ENCODE measurements around the gene CEACAM21.
"Not testable (repeated sequence)": the region's sequence is repeated elsewhere in the genome, so short reads cannot be mapped to it uniquely, and the experiment has no call there.

Gene CEACAM21

GRCh38 chr19:41577833-41578232 is 1.9 kb downstream of the CEACAM21 start:
- TF ChIP-seq CTCF (conservative IDR thresholded peaks at IDR 0.05; ENCODE audit: low read depth) = no peak
- ChIA-PET CTCF (interaction anchor here (0.6 to 1.3 kb wide), 3 partner anchors 14 to 984 kb away, joined by 3 to 4 read pairs (median 3); no protein-coding TSS in a partner anchor), POLR2A (ENCODE audit: low non-redundant PET) (no interaction called here)
- no peak overlapping the region for H3K27ac ChIP-seq
- DNase-seq (ENCODE audit: low spot score) = no peak

GRCh38 chr19:41578886-41579285 is 2.9 kb downstream of the CEACAM21 start:
- H3K27ac ChIP-seq = no peak overlapping the region
- CTCF ChIA-PET = interaction anchor here (0.8 to 1.1 kb wide), 2 partner anchors 8 to 129 kb away, joined by 3 to 4 read pairs; no protein-coding TSS in a partner anchor
- POLR2A ChIA-PET (ENCODE audit: low non-redundant PET) = no interaction called here
- no peak for TF ChIP-seq CTCF (conservative IDR thresholded peaks at IDR 0.05; ENCODE audit: low read depth)
- DNase-seq (ENCODE audit: low spot score) = no peak

- POLR2A ChIA-PET (ENCODE audit: low non-redundant PET); CTCF ChIA-PET; DNase-seq (ENCODE audit: low spot score); H3K27ac ChIP-seq: not testable (repeated sequence)
These were observed 5.1 kb downstream of the CEACAM21 start for GRCh38 chr19:41581068-41581467.

GRCh38 chr19:41582577-41583182 is 6.7 kb downstream of the CEACAM21 start:
- H3K27ac ChIP-seq; POLR2A ChIA-PET (ENCODE audit: low non-redundant PET); DNase-seq (ENCODE audit: low spot score): not testable (repeated sequence)
- CTCF ChIA-PET = interaction anchor here (0.5 to 0.6 kb wide), 2 partner anchors 14 to 213 kb away, joined by 3 to 4 read pairs; no protein-coding TSS in a partner anchor

GRCh38 chr19:41584260-41584810 is 8.4 kb downstream of the CEACAM21 start:
- TF ChIP-seq CTCF (conservative IDR thresholded peaks at IDR 0.05; ENCODE audit: low read depth) = no peak
- DNase-seq (ENCODE audit: low spot score) = no peak
- no peak overlapping the region for H3K27ac ChIP-seq
- CTCF ChIA-PET = no interaction called here
- POLR2A ChIA-PET (ENCODE audit: low non-redundant PET) = no interaction called here

GRCh38 chr19:41584931-41585330 is 9.0 kb downstream of the CEACAM21 start:
- POLR2A ChIA-PET (ENCODE audit: low non-redundant PET) = no interaction called here
- TF ChIP-seq CTCF (conservative IDR thresholded peaks at IDR 0.05; ENCODE audit: low read depth) = no peak
- DNase-seq (ENCODE audit: low spot score) = no peak
- CTCF ChIA-PET = no interaction called here
- H3K27ac ChIP-seq = no peak overlapping the region

- H3K27ac ChIP-seq = no peak overlapping the region
- no peak for DNase-seq (ENCODE audit: low spot score)
- ChIA-PET POLR2A (ENCODE audit: low non-redundant PET) (no interaction called here), CTCF (no interaction called here)
- no peak for TF ChIP-seq CTCF (conservative IDR thresholded peaks at IDR 0.05; ENCODE audit: low read depth)
These were observed 10.1 kb downstream of the CEACAM21 start for GRCh38 chr19:41586064-41586463.

Measured in RWPE1 (cell line).